Skeletal muscle cell (primary cell): ENCODE results near the gene WNT6.

ENCODE experiments used
- DNase-seq: peaks from one replicate; pipeline ENCODE4 v3.0.0-alpha.2; 2010; ENCODE audit warnings: low read depth
- H3K4me3 ChIP-seq: 2 replicates; pipeline ENCODE4 v1.5.1; 2011; ENCODE audit warnings: low read depth, mild to moderate bottlenecking, control low read depth, low read length, moderate library complexity

WNT6 gene

GRCh38 chr2:218859556-218859987, at the start of gene WNT6:
WNT6 (plus strand) TSS chr2:218859805; CDS start chr2:218860038, 233 bp downstream.
- no peak for DNase-seq
- peak within 1 kb of the TSS; percentile 23 for H3K4me3 ChIP-seq

GRCh38 chr2:218810256-218810655, 49.3 kb upstream of the WNT6 start:
- DNase-seq = no peak
- no peak overlapping the region for H3K4me3 ChIP-seq

- no peak for DNase-seq
- no peak overlapping the region for H3K4me3 ChIP-seq
Observed at GRCh38 chr2:218811382-218811781, 48.2 kb upstream of the WNT6 start.

- no peak for DNase-seq
- H3K4me3 ChIP-seq = no peak overlapping the region
Observed at GRCh38 chr2:218812096-218812815, 47.3 kb upstream of the WNT6 start.

- H3K4me3 ChIP-seq = no peak overlapping the region
- no peak for DNase-seq
Observed at GRCh38 chr2:218812861-218813260, 46.7 kb upstream of the WNT6 start.

GRCh38 chr2:218813771-218814460, 45.7 kb upstream of the WNT6 start:
- no peak overlapping the region for H3K4me3 ChIP-seq
- no peak for DNase-seq

- H3K4me3 ChIP-seq = no peak overlapping the region
- no peak for DNase-seq
Observed at GRCh38 chr2:218814540-218815243, 44.9 kb upstream of the WNT6 start.

GRCh38 chr2:218815244-218815637, 44.4 kb upstream of the WNT6 start:
- DNase-seq = no peak
- H3K4me3 ChIP-seq = no peak overlapping the region

- H3K4me3 ChIP-seq = no peak overlapping the region
- no peak for DNase-seq
Observed at GRCh38 chr2:218815649-218816048, 44.0 kb upstream of the WNT6 start.

- DNase-seq = no peak
- no peak overlapping the region for H3K4me3 ChIP-seq
Observed at GRCh38 chr2:218816561-218817011, 43.0 kb upstream of the WNT6 start.

- no peak overlapping the region for H3K4me3 ChIP-seq
- no peak for DNase-seq
Observed at GRCh38 chr2:218819093-218819492, 40.5 kb upstream of the WNT6 start.

- H3K4me3 ChIP-seq = no peak overlapping the region
- no peak for DNase-seq
Observed at GRCh38 chr2:218820746-218821369, 38.7 kb upstream of the WNT6 start.

GRCh38 chr2:218821605-218822211, 37.9 kb upstream of the WNT6 start:
- no peak overlapping the region for H3K4me3 ChIP-seq
- DNase-seq = no peak

GRCh38 chr2:218822622-218823021, 37.0 kb upstream of the WNT6 start:
- DNase-seq = no peak
- H3K4me3 ChIP-seq = no peak overlapping the region

- DNase-seq = no peak
- H3K4me3 ChIP-seq = no peak overlapping the region
Observed at GRCh38 chr2:218823196-218823855, 36.3 kb upstream of the WNT6 start.

GRCh38 chr2:218824004-218824403, 35.6 kb upstream of the WNT6 start:
- H3K4me3 ChIP-seq = no peak overlapping the region
- DNase-seq = no peak

GRCh38 chr2:218826791-218827190, 32.8 kb upstream of the WNT6 start:
- DNase-seq = no peak
- H3K4me3 ChIP-seq = no peak overlapping the region

- no peak overlapping the region for H3K4me3 ChIP-seq
- DNase-seq = no peak
Observed at GRCh38 chr2:218827701-218828476, 31.7 kb upstream of the WNT6 start.

- no peak overlapping the region for H3K4me3 ChIP-seq
- DNase-seq = no peak
Observed at GRCh38 chr2:218828477-218828778, 31.2 kb upstream of the WNT6 start.
